HepG2 (cell line): ENCODE data around the gene TPPP3. TPM values are rescaled to one million over a fixed set of nuclear protein-coding genes. Genes with fewer than 3 reads are reported as not detected.
A peak's percentile ranks its signal among the peaks of the same experiment; 100 is the strongest.

Source experiments
- ATAC-seq: fragments of 200-7000 bp; cut with Tn5 transposase; 3 replicates; pipeline ENCODE4 v1.9.1; 2020; ENCODE audit warnings: mild to moderate bottlenecking, moderate library complexity
- BruUV-seq: library from RNA; stranded (reverse); fragments of 400-500 nt; replicated peaks from 2 replicates; lab custom pipeline; 2021; lab: Mats Ljungman, UMichigan
- CTCF ChIA-PET: fragments of 300-600 bp; formaldehyde crosslinking; extraction: SDS; loops from one replicate; lab custom pipeline; 2021; ENCODE audit warnings: low total read pairs, inconsistent platforms, low intra/inter-chr PET ratio; lab: Yijun Ruan, JAX
- POLR2A ChIA-PET: fragments of 350-600 bp; sonication (Branson Sonifier 250); formaldehyde crosslinking; loops from one replicate; lab custom pipeline; 2020; ENCODE audit warnings: antibody characterized with exemption, inconsistent platforms; lab: Yijun Ruan, JAX
- DNase-seq: peaks from one replicate; pipeline ENCODE4 v3.0.0-alpha.2; 2015; ENCODE audit warnings: low spot score
- FAIRE-seq: peaks from 3 replicates; lab custom pipeline; 2011; peaks lifted over from hg19 to GRCh38; lab: Jason Lieb, UNC
- H2AFZ ChIP-seq: one replicate; pipeline ENCODE4 v1.6.1; 2011; ENCODE audit warnings: low read length, inconsistent platforms
- H3K27ac ChIP-seq: fragments of 300-600 bp; 3 replicates; pipeline ENCODE4 v1.8.0; 2011; ENCODE audit warnings: mixed run types, mild to moderate bottlenecking, mixed read lengths, low read length, inconsistent platforms; ENCODE audit not compliant: insufficient read depth; ENCODE audit errors: extremely low read length
- H3K27me3 ChIP-seq, 2 experiments: fragments of 200-600 bp in 1 of 2; 2 replicates in 1 of 2; 3 replicates in 1 of 2; pipeline versions ENCODE4 v1.6.0 to v1.8.0; 2011; ENCODE audit warnings: low read length in 2 of 2, mild to moderate bottlenecking in 2 of 2, moderate library complexity in 2 of 2, inconsistent platforms in 1 of 2; ENCODE audit not compliant: insufficient read depth in 2 of 2, control insufficient read depth in 1 of 2
- H3K36me3 ChIP-seq, 2 experiments: fragments of 200-600 bp in 1 of 2; replicated peaks in 1 of 2; 2 replicates in 1 of 2; 3 replicates in 1 of 2; pipeline versions ENCODE4 v1.5.1 to v1.8.0; 2011; ENCODE audit warnings: low read length in 2 of 2, inconsistent platforms in 1 of 2; ENCODE audit not compliant: insufficient read depth in 2 of 2, control insufficient read depth in 1 of 2
- H3K4me1 ChIP-seq: 2 replicates; pipeline ENCODE4 v1.5.1; 2012; ENCODE audit warnings: low read length, inconsistent platforms; ENCODE audit not compliant: insufficient read depth
- H3K4me2 ChIP-seq: 2 replicates; pipeline ENCODE4 v1.6.0; 2011; ENCODE audit warnings: low read depth, low read length, inconsistent platforms
- H3K4me3 ChIP-seq, 3 experiments: fragments of 200-600 bp in 1 of 3; sonication (generic), shearing (Covaris generic) in 1 of 3; replicated peaks in 1 of 3; 2 replicates each; pipeline ENCODE4 v1.5.1; 2011 to 2016; ENCODE audit warnings: low read length in 3 of 3, inconsistent platforms in 2 of 3, low read depth in 2 of 3, mild to moderate bottlenecking in 2 of 3, control low read depth in 1 of 3, mixed read lengths in 1 of 3; ENCODE audit not compliant: insufficient read depth in 1 of 3
- H3K79me2 ChIP-seq: one replicate; pipeline ENCODE4 v1.6.1; 2011; ENCODE audit warnings: low read length, inconsistent platforms; ENCODE audit not compliant: insufficient read depth
- H3K9ac ChIP-seq: 2 replicates; pipeline ENCODE4 v1.6.0; 2011; ENCODE audit warnings: mild to moderate bottlenecking, low read depth, low read length, inconsistent platforms; ENCODE audit not compliant: insufficient read depth
- H3K9me3 ChIP-seq: 2 replicates; pipeline ENCODE4 v1.5.1; 2012; ENCODE audit warnings: mild to moderate bottlenecking, low read length
- H4K20me1 ChIP-seq: 2 replicates; pipeline ENCODE4 v1.6.0; 2011; ENCODE audit warnings: inconsistent platforms, mild to moderate bottlenecking, low read length, moderate library complexity; ENCODE audit not compliant: insufficient read depth
- ATF1 ChIP-seq: IDR thresholded peaks from 2 replicates; pipeline ENCODE4 v1.6.1; 2016; ENCODE audit warnings: mild to moderate bottlenecking, control low read depth
- DNMT3B ChIP-seq: conservative IDR thresholded peaks from 2 replicates; pipeline ENCODE4 v1.6.1; 2016; ENCODE audit warnings: missing biosample characterization, control low read depth
- HIVEP1 ChIP-seq: sonication (generic); formaldehyde crosslinking; IDR thresholded peaks from 2 replicates; pipeline ENCODE4 v1.4.0; 2020; ENCODE audit warnings: mild to moderate bottlenecking, missing genetic modification reagents
- NCOA1 ChIP-seq: sonication (generic); formaldehyde crosslinking; IDR thresholded peaks from 2 replicates; pipeline ENCODE4 v1.9.0; 2021; ENCODE audit warnings: missing genetic modification reagents
- NCOA2 ChIP-seq: sonication (generic); formaldehyde crosslinking; IDR thresholded peaks from 2 replicates; pipeline ENCODE4 v1.8.0; 2022; ENCODE audit warnings: inconsistent platforms
- PITX1 ChIP-seq: sonication (generic); formaldehyde crosslinking; IDR thresholded peaks from 2 replicates; pipeline ENCODE4 v1.5.1; 2020; ENCODE audit warnings: mild to moderate bottlenecking, missing genetic modification reagents
- SNAPC2 ChIP-seq: sonication (generic); formaldehyde crosslinking; IDR thresholded peaks from 2 replicates; pipeline ENCODE4 v1.8.1; 2022; ENCODE audit warnings: mild to moderate bottlenecking, missing genetic modification reagents
- U2AF2 ChIP-seq: fragments of 200-400 bp; formaldehyde crosslinking; IDR thresholded peaks from 2 replicates; pipeline ENCODE4 v1.6.1; 2017; ENCODE audit warnings: low read depth, mild to moderate bottlenecking, low read length
- YEATS4 ChIP-seq: sonication (generic); formaldehyde crosslinking; IDR thresholded peaks from 2 replicates; pipeline ENCODE4 v1.4.0; 2020; ENCODE audit warnings: missing genetic modification reagents, borderline replicate concordance
- YY1 ChIP-seq: IDR thresholded peaks from 2 replicates; pipeline ENCODE4 v1.6.1; 2011; ENCODE audit warnings: low read length, low read depth, moderate library complexity, mild to moderate bottlenecking; ENCODE audit not compliant: insufficient read depth, insufficient replicate concordance
- ZNF121 ChIP-seq: sonication (generic); formaldehyde crosslinking; IDR thresholded peaks from 2 replicates; pipeline ENCODE4 v1.5.0; 2020; ENCODE audit warnings: mild to moderate bottlenecking, missing genetic modification reagents
- ZNF33A ChIP-seq: sonication (generic); formaldehyde crosslinking; IDR thresholded peaks from 2 replicates; pipeline ENCODE4 v1.5.1; 2020; ENCODE audit warnings: missing genetic modification reagents, mild to moderate bottlenecking, moderate library complexity, borderline replicate concordance
- ZNF44 ChIP-seq: sonication (generic); formaldehyde crosslinking; IDR thresholded peaks from 2 replicates; pipeline ENCODE4 v1.5.1; 2020; ENCODE audit warnings: mild to moderate bottlenecking, missing genetic modification reagents
- ZNF468 ChIP-seq: sonication (generic); formaldehyde crosslinking; IDR thresholded peaks from 2 replicates; pipeline ENCODE4 v1.8.0; 2022; ENCODE audit warnings: mild to moderate bottlenecking, moderate library complexity, missing genetic modification reagents
- WGBS: methylation state at CpG from one replicate; pipeline ENCODE4 v1.1.6; 2017; ENCODE audit warnings: low lambda C conversion rate; 5-methylcytosine and 5-hydroxymethylcytosine counted together
- in situ Hi-C: cut with HindIII; loops from 2 replicates; pipeline ENCODE4 v1.10.0; 2017; ENCODE audit warnings: low pct_unique_long_range_greater_than_20kb; ENCODE audit not compliant: extremely low pct_ligation_motif_present
- intact Hi-C: fragments of 100-400 bp; cut with micrococcal nuclease; formaldehyde crosslinking; loops from one replicate; pipeline ENCODE4 v1.10.0; 2022; ENCODE audit not compliant: unreplicated experiment
- polyA plus RNA-seq, 8 experiments: library from polyadenylated mRNA; depleted of rRNA in 3 of 8; stranded (reverse) in 7 of 8; unstranded in 1 of 8; fragments of >200 nt; fragmentation: Illumina TruSeq in 4 of 8; extraction: Trizol in 4 of 8; gene quantifications; 2 replicates each; pipeline versions ENCODE4 v1.2.1 to v1.2.3, GENCODE V29; 2011 to 2016; ENCODE audit warnings: low read depth in 4 of 8, missing spikeins in 1 of 8, mixed read lengths in 1 of 8; ENCODE audit not compliant: insufficient read depth in 1 of 8
- total RNA-seq, 5 experiments: library from RNA; depleted of rRNA; stranded (reverse); fragments of >200 nt; fragmentation: Illumina TruSeq; extraction: Trizol; gene quantifications; 2 replicates each; pipeline ENCODE4 v1.2.3, GENCODE V29; 2016; ENCODE audit warnings: low read depth in 1 of 5
- TF ChIP-seq, protein P1 (sequence below): sonication (generic); formaldehyde crosslinking; IDR thresholded peaks from 2 replicates; pipeline ENCODE4 v1.5.1; 2020; ENCODE audit warnings: missing genetic modification reagents, mild to moderate bottlenecking, borderline replicate concordance
- TF ChIP-seq, protein P2 (sequence below): sonication (generic); formaldehyde crosslinking; IDR thresholded peaks from 2 replicates; pipeline ENCODE4 v1.9.0; 2021; ENCODE audit warnings: missing genetic modification reagents, borderline replicate concordance
- TF ChIP-seq, protein P3 (sequence below): sonication (generic); formaldehyde crosslinking; IDR thresholded peaks from 2 replicates; pipeline ENCODE4 v1.5.0; 2020; ENCODE audit warnings: mild to moderate bottlenecking, missing genetic modification reagents, borderline replicate concordance

Gene TPPP3
- total and polyA plus RNA-seq, 2 of the 13 experiments (the other 11 are each of a cell fraction or from before 2014, with no cell fraction given): 0.16 to 0.44 TPM

DNA sequence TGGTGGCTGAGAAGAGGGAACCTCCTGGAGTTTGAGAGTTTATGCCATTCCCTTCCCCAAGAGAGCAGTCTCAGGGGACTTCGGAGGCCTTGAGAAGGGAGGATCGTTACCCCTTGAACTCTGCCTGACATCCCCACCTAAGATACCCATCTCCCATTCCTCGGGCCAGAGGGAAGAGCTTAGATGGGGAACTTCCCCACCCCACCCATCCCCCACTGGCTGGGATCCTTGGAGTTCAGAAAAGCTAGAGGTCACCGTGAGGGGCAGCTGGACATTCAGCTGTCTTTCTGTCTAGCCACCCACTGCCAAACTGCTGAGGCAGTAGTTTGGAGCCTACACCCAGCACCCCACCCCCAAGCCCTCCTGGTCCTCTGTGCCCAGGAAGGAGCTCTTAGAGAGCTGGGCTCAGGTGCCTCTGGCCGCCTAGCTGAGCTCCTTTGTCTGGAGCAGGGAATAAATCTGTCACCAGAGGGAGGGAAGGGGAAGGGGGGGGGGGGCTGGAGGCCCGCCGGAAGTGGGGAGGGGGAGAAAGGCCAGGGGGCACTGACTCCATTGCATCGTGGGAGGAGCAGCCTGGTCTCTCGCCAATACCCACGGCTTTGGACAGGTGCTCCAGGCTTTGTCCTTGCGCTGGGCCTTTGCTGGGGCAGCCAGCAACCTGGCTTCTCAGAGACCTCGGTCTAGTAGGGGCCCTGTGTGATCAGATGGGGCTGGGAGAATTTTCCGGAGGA, 38.6 kb upstream of the TPPP3 start:
- peaks cover 0 to 2% of the 10 kb centered on the region in 2 experiments; a peak in 1 of 5 replicates for H3K27me3 ChIP-seq
- in situ Hi-C loops: loop anchor here (5.0 kb wide), 1 partner anchor 35 kb away; no protein-coding TSS in a partner anchor
- ChIA-PET POLR2A (interaction anchor here (0.5 to 5.5 kb wide), 14 partner anchors 8 to 548 kb away, joined by 3 to 182 read pairs (median 3); partner anchors contain the start of genes ATP6V0D1, KCTD19, LRRC36 and TMEM208), CTCF (no interaction called here)
- intact Hi-C loops: no loop called here
- H3K27ac ChIP-seq: peak overlapping the region; percentile 82
- peaks cover 48% of the 10 kb centered on the region for H3K4me1 ChIP-seq
- H3K9ac ChIP-seq: peak overlapping the region; percentile 79
- WGBS: 8% methylated on average over 11 of the region's 13 CpGs
- peak overlapping the region; percentile 99 for H3K4me2 ChIP-seq
- H4K20me1 ChIP-seq: no peaks in the 10 kb centered on the region
- no peaks in the 10 kb centered on the region for H3K9me3 ChIP-seq
- no peak for FAIRE-seq
- H3K4me3 ChIP-seq: peak overlapping the region; percentile 67 to 92 (median 79)
- no TSS peak for BruUV-seq
- H3K79me2 ChIP-seq: no peaks in the 10 kb centered on the region
- no peaks in the 10 kb centered on the region for H3K36me3 ChIP-seq
- no peak for ATAC-seq
- H2AFZ ChIP-seq: peak overlapping the region; percentile 45
- no peak for DNase-seq
- no peak for TF ChIP-seq PITX1
- no peak for TF ChIP-seq YEATS4 (CRISPR knock-in tag)
- TF ChIP-seq ZNF44 (CRISPR knock-in tag): 0 out of 2 replicates have a peak, but pooled peaks have one; percentile 16
- TF ChIP-seq ZNF33A (CRISPR knock-in tag): no peak
- TF ChIP-seq, protein P1, sequence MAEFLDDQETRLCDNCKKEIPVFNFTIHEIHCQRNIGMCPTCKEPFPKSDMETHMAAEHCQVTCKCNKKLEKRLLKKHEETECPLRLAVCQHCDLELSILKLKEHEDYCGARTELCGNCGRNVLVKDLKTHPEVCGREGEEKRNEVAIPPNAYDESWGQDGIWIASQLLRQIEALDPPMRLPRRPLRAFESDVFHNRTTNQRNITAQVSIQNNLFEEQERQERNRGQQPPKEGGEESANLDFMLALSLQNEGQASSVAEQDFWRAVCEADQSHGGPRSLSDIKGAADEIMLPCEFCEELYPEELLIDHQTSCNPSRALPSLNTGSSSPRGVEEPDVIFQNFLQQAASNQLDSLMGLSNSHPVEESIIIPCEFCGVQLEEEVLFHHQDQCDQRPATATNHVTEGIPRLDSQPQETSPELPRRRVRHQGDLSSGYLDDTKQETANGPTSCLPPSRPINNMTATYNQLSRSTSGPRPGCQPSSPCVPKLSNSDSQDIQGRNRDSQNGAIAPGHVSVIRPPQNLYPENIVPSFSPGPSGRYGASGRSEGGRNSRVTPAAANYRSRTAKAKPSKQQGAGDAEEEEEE: no peak
- TF ChIP-seq ZNF121 (CRISPR knock-in tag): 0 out of 2 replicates have a peak, but pooled peaks have one; percentile 1
- no peak for TF ChIP-seq ZNF468 (CRISPR knock-in tag)
- TF ChIP-seq SNAPC2 (CRISPR knock-in tag): no peak
- no peak; the same call in 1 of the 2 replicates for TF ChIP-seq HIVEP1 (CRISPR knock-in tag)
- TF ChIP-seq, protein P2, sequence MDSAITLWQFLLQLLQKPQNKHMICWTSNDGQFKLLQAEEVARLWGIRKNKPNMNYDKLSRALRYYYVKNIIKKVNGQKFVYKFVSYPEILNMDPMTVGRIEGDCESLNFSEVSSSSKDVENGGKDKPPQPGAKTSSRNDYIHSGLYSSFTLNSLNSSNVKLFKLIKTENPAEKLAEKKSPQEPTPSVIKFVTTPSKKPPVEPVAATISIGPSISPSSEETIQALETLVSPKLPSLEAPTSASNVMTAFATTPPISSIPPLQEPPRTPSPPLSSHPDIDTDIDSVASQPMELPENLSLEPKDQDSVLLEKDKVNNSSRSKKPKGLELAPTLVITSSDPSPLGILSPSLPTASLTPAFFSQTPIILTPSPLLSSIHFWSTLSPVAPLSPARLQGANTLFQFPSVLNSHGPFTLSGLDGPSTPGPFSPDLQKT (CRISPR knock-in tag): no peak
- TF ChIP-seq ATF1 (CRISPR knock-in tag): no peak
- TF ChIP-seq, protein P3, sequence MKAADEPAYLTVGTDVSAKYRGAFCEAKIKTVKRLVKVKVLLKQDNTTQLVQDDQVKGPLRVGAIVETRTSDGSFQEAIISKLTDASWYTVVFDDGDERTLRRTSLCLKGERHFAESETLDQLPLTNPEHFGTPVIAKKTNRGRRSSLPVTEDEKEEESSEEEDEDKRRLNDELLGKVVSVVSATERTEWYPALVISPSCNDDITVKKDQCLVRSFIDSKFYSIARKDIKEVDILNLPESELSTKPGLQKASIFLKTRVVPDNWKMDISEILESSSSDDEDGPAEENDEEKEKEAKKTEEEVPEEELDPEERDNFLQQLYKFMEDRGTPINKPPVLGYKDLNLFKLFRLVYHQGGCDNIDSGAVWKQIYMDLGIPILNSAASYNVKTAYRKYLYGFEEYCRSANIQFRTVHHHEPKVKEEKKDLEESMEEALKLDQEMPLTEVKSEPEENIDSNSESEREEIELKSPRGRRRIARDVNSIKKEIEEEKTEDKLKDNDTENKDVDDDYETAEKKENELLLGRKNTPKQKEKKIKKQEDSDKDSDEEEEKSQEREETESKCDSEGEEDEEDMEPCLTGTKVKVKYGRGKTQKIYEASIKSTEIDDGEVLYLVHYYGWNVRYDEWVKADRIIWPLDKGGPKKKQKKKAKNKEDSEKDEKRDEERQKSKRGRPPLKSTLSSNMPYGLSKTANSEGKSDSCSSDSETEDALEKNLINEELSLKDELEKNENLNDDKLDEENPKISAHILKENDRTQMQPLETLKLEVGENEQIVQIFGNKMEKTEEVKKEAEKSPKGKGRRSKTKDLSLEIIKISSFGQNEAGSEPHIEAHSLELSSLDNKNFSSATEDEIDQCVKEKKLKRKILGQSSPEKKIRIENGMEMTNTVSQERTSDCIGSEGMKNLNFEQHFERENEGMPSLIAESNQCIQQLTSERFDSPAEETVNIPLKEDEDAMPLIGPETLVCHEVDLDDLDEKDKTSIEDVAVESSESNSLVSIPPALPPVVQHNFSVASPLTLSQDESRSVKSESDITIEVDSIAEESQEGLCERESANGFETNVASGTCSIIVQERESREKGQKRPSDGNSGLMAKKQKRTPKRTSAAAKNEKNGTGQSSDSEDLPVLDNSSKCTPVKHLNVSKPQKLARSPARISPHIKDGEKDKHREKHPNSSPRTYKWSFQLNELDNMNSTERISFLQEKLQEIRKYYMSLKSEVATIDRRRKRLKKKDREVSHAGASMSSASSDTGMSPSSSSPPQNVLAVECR (CRISPR knock-in tag): peak; percentile 47; the same call in 1 of the 2 replicates
- TF ChIP-seq U2AF2: no peak
- no peak for TF ChIP-seq NCOA1 (CRISPR knock-in tag)
- no peak for TF ChIP-seq DNMT3B (CRISPR knock-in tag)
- TF ChIP-seq NCOA2 (CRISPR knock-in tag): no peak
- TF ChIP-seq YY1: peak; percentile 15
